22Rv1 (cell line): ENCODE data around the gene SDHAF1.

Experiments
- H3K27ac ChIP-seq: fragments of 450-650 bp; 2 replicates; pipeline ENCODE4 v1.5.1; 2017
- ZFX ChIP-seq: fragments of 450-650 bp; IDR thresholded peaks from 2 replicates; pipeline ENCODE4 v1.6.1; 2017; ENCODE audit warnings: antibody characterized with exemption, borderline replicate concordance
- TF ChIP-seq, protein P1 (sequence below): fragments of 450-650 bp; IDR thresholded peaks from 2 replicates; pipeline ENCODE4 v1.5.1; 2017; ENCODE audit warnings: mild to moderate bottlenecking

Gene SDHAF1

DNA sequence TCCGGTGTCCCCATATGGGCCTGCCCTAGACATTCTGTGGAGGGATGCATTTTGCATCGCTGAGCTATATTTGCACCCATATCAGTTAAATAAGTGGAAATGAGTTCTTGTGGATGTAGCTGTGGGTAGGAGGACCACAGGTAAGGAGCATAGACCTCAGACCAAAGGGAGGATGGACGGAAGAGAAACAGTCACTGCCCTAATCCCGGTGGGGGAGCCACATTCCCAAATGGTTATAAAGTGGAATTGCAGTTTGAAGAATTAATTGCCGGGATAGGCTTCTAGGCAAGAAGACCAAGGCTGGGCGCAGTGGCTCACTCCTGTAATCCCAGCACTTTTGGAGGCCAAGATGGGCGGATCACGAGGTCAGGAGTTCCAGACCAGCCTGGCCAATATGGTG is 1.8 kb downstream of the SDHAF1 start:
- TF ChIP-seq, protein P1, sequence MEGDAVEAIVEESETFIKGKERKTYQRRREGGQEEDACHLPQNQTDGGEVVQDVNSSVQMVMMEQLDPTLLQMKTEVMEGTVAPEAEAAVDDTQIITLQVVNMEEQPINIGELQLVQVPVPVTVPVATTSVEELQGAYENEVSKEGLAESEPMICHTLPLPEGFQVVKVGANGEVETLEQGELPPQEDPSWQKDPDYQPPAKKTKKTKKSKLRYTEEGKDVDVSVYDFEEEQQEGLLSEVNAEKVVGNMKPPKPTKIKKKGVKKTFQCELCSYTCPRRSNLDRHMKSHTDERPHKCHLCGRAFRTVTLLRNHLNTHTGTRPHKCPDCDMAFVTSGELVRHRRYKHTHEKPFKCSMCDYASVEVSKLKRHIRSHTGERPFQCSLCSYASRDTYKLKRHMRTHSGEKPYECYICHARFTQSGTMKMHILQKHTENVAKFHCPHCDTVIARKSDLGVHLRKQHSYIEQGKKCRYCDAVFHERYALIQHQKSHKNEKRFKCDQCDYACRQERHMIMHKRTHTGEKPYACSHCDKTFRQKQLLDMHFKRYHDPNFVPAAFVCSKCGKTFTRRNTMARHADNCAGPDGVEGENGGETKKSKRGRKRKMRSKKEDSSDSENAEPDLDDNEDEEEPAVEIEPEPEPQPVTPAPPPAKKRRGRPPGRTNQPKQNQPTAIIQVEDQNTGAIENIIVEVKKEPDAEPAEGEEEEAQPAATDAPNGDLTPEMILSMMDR: no peak
- TF ChIP-seq ZFX: no peak
- peak overlapping the region; percentile 81; the same call in 1 of the 2 replicates for H3K27ac ChIP-seq

DNA sequence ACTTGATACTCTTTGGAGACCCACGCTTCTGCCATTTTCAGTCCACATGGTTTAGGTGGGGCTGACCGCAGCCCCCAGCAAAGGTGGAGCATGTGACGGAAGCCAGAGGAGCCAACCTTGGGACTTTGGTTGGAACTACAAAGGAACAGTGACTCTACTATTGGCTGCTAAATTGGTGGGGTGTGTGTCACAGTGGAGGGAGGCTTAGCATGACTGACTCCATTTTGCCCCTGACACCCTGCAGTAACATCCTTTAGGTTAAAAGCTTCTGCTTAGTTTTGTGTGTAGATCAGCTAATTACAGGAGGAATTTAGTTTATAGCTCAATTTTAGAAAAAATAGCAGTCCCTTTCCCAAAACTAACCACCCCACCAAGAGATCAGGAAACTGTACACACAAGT is 6.6 kb downstream of the SDHAF1 start:
- H3K27ac ChIP-seq: no peak overlapping the region
- TF ChIP-seq, protein P1: no peak
- no peak for TF ChIP-seq ZFX

DNA sequence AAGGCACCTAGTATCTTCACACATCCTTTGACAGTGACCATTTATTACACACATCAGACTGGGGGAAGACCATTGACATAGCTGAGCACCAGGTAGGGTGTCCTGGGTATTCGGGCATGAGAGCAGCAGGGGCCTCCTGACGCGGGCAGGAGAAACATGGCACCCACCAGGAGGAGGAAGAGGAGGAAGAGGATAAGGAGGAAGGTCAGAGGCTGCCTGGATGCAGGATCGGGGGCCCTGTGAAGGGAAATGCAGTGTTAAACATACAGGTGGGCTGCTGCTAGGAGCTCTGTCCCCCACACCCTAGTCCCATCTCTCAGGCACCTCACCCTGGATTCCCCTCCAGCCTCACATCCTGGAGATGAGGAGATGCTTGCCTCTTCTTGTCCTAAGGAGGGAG is 8.3 kb downstream of the SDHAF1 start:
- H3K27ac ChIP-seq: no peak overlapping the region
- TF ChIP-seq, protein P1: no peak
- no peak for TF ChIP-seq ZFX

DNA sequence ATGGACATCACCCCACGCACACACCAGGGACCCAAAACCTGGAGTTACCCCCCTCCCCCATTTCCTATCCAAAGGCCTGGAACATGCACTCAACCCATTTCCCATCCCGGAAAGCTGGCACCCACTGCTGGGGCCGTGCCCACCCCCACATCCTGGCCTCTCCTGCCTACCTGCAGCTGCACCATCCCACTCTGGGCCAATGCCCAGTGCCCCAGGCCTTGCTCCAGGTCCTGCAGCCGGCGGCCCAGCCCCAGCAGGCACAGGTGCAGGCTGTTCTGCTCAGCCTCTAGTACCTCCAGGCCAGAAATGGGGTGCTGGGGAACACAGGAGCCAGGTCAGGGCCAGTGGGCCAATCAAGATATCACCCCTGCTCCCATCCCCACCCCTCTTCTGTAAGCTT is 12.0 kb downstream of the SDHAF1 start:
- H3K27ac ChIP-seq: peak overlapping the region; percentile 93
- TF ChIP-seq, protein P1: no peak
- no peak for TF ChIP-seq ZFX

DNA sequence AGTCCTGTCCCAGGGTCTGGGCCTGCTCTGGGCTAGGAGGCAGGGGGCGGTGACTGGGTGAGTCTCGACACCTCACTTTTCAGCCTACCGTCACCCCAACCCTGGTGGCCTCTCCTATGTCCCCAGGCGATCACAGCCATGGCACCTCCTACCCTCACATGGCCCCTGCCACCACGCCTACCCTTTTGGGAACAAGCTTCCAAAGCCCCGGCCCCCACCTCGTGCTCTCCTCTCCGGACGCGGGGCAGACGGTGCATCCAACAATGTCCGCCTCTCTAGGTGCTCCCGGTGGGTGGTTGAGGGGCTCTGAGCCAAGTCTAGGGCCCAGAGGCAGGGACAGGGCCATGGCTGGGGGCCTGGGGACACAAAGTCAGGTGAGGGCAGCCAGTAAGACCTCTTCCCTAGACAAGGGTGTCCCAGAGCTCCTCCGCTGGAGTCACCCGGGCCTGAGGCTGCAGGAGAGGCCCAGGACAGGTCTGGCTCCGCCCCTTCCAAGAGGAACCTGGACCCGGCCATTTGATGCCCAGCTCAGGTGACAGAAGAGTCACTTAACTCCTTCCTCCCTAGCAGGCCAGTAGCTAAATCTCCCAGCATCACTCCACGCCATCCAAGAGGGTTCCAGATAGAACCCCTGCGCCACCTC is 13.5 kb downstream of the SDHAF1 start, which contains the start of gene SYNE4:
Gene SYNE4 (minus strand): TSS at position 478 of the 643 bp plus-strand sequence. CDS start 132 bp downstream, at position 346.
- TF ChIP-seq, protein P1: no peak
- no peak for TF ChIP-seq ZFX
- peak within 1 kb of the TSS; percentile 93 for H3K27ac ChIP-seq

DNA sequence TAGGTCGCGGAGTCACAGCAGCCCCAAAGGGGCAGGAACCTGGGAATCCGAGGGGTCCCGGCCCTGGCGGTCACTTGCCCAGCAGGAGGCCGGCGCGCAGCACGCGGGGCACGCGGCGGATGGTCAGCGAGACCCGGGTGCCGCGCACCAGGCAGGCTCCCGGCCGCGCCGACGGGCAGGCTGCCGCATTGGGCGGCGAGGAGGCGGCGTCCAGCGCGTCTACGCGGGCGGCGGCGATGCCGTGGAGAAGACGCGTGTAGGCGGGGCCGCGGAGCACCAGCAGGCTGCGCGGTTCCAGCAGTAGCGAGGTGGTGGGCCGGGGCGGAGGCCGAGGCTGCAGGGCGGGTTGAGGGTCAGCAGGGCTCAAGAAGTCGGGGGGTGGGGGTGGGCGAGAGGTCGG is 14.2 kb downstream of the SDHAF1 start:
- TF ChIP-seq, protein P1: no peak
- TF ChIP-seq ZFX: no peak
- H3K27ac ChIP-seq: peak overlapping the region; percentile 93

DNA sequence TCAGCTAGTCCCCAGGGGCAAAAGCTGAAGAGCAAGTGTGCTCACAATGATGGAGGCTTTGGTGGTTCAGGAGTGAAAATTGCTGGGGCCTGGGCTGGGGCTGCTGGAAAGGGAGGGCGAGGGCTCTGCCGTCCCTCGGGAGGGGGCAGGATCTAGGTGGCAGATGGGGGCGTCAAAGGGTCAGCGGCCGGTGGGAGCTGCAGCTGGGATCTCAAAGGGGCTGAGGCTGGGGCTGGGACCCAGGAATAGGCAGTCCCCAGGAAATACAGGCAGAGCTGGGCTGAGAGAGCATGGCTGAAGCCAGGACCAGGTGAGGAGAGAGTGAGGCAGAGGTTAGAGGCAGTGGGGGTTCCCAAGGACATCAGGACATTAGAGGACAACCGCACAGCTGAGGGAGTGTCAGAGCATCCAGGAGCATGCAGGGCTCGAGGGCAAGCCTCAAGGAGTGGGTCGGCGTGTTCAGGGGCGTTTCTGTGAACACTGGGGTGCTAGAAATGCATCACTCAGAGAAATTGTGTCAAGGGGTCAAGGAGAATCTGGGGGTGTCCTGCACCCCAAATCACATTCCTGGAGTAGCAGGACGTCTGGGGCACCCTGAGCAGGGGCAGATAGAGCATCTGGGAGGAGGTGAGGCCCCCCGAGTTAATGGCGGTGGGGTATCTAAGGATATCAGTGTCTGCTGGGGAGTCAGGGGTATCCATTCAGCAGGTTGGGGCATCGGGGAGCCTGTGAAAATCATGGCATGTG is 14.8 kb downstream of the SDHAF1 start:
- H3K27ac ChIP-seq: peak overlapping the region; percentile 93
- TF ChIP-seq ZFX: no peak
- TF ChIP-seq, protein P1: no peak
